Measurements from ENCODE around the gene ANKRD49.

GRCh38 chr11:94537031-94537600, 43.3 kb downstream of the ANKRD49 start:
- TF ChIP-seq POLR2A (IDR thresholded peaks at IDR 0.05) (no peak), CTCF (IDR thresholded peaks at IDR 0.05) (no peak)
